Measurements from ENCODE around the gene P3H1. TPM values are rescaled to one million over a fixed set of nuclear protein-coding genes. Genes with fewer than 3 reads are reported as not detected.

P3H1 gene
- total RNA-seq, 1 donor from 2014 or later = 221 TPM

- H3K27me3 Mint-ChIP-seq (ENCODE audit: unreplicated experiment) = no peaks in the 10 kb centered on the region
- no peaks in the 10 kb centered on the region for H3K36me3 Mint-ChIP-seq (ENCODE audit: unreplicated experiment)
- no peak overlapping the region for H3K27ac Mint-ChIP-seq (ENCODE audit: unreplicated experiment)
Measured at GRCh38 chr1:42793824-42794223, 27.0 kb upstream of the P3H1 start.

DNA sequence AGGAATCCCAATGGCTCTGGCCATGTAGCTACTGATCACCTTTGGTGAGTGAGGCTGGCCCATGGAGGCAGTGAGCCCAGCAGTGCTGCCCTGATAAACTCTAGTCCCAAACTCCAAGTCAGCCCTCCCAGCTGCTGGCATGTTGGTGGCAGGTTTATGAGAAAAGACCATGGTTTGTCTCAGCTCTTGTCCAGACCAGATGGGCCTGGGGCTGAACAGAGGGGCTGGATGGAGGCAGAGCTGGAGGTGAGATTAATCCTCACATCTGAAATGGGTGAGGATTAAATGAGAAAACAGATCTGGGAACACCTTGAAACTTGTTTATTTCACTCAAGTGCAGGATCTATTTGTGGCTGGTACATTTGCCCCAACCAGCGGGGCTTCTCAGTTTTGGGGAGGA, 21.2 kb upstream of the P3H1 start:
- H3K36me3 Mint-ChIP-seq (ENCODE audit: unreplicated experiment) = peaks cover 2% of the 10 kb centered on the region
- no peak overlapping the region for H3K27ac Mint-ChIP-seq (ENCODE audit: unreplicated experiment)
- no peak overlapping the region for H3K4me3 Mint-ChIP-seq (ENCODE audit: unreplicated experiment)
- no peaks in the 10 kb centered on the region for H3K9me3 Mint-ChIP-seq (ENCODE audit: unreplicated experiment)
- TF ChIP-seq CTCF (IDR thresholded peaks at IDR 0.05) = no peak
- peak; percentile 57 for DNase-seq (ENCODE audit: extremely low spot score, unreplicated experiment)
- H3K4me1 Mint-ChIP-seq (ENCODE audit: unreplicated experiment) = no peaks in the 10 kb centered on the region
- no peaks in the 10 kb centered on the region for H3K27me3 Mint-ChIP-seq (ENCODE audit: unreplicated experiment)

More at GRCh38 chr1:42793824-42794223, 27.0 kb upstream of the P3H1 start:
- TF ChIP-seq CTCF (IDR thresholded peaks at IDR 0.05) = no peak
- Mint-ChIP-seq H3K4me3 (ENCODE audit: unreplicated experiment) (no peak overlapping the region), H3K9me3 (ENCODE audit: unreplicated experiment) (no peaks in the 10 kb centered on the region), H3K4me1 (ENCODE audit: unreplicated experiment) (no peaks in the 10 kb centered on the region)
- no peak for DNase-seq (ENCODE audit: extremely low spot score, unreplicated experiment)

- Mint-ChIP-seq H3K27ac (ENCODE audit: unreplicated experiment) (no peak overlapping the region), H3K9me3 (ENCODE audit: unreplicated experiment) (no peaks in the 10 kb centered on the region), H3K4me3 (ENCODE audit: unreplicated experiment) (no peak overlapping the region), H3K4me1 (ENCODE audit: unreplicated experiment) (no peaks in the 10 kb centered on the region), H3K27me3 (ENCODE audit: unreplicated experiment) (no peaks in the 10 kb centered on the region), H3K36me3 (ENCODE audit: unreplicated experiment) (peaks cover 7% of the 10 kb centered on the region)
- peak; percentile 44 for DNase-seq (ENCODE audit: extremely low spot score, unreplicated experiment)
- TF ChIP-seq CTCF (IDR thresholded peaks at IDR 0.05) = no peak
Measured at GRCh38 chr1:42786097-42786496, 19.3 kb upstream of the P3H1 start.

- H3K4me3 Mint-ChIP-seq (ENCODE audit: unreplicated experiment) = no peak within 1 kb of the TSS
- H3K27me3 Mint-ChIP-seq (ENCODE audit: unreplicated experiment) = no peaks in the 10 kb centered on the region
- peaks cover 7% of the 10 kb centered on the region for H3K36me3 Mint-ChIP-seq (ENCODE audit: unreplicated experiment)
- H3K9me3 Mint-ChIP-seq (ENCODE audit: unreplicated experiment) = no peaks in the 10 kb centered on the region
- TF ChIP-seq CTCF (IDR thresholded peaks at IDR 0.05) = no peak
- H3K27ac Mint-ChIP-seq (ENCODE audit: unreplicated experiment) = no peak within 1 kb of the TSS
- DNase-seq (ENCODE audit: extremely low spot score, unreplicated experiment) = peak; percentile 80
- no peaks in the 10 kb centered on the region for H3K4me1 Mint-ChIP-seq (ENCODE audit: unreplicated experiment)
Measured at GRCh38 chr1:42784946-42785693, 18.3 kb upstream of the P3H1 start, which contains the start of gene TMEM269. TMEM269 (plus strand) TSS chr1:42784991; CDS start chr1:42789894, 4,903 bp downstream.

GRCh38 chr1:42784547-42784945, 17.7 kb upstream of the P3H1 start:
- Mint-ChIP-seq H3K9me3 (ENCODE audit: unreplicated experiment) (no peaks in the 10 kb centered on the region), H3K27ac (ENCODE audit: unreplicated experiment) (no peak overlapping the region), H3K4me3 (ENCODE audit: unreplicated experiment) (no peak overlapping the region), H3K4me1 (ENCODE audit: unreplicated experiment) (no peaks in the 10 kb centered on the region), H3K27me3 (ENCODE audit: unreplicated experiment) (no peaks in the 10 kb centered on the region), H3K36me3 (ENCODE audit: unreplicated experiment) (peaks cover 7% of the 10 kb centered on the region)
- DNase-seq (ENCODE audit: extremely low spot score, unreplicated experiment) = no peak
- no peak for TF ChIP-seq CTCF (IDR thresholded peaks at IDR 0.05)

Data from osteocyte (in vitro differentiated cells).